SU-DHL-6 (cell line): Measurements from ENCODE around the gene KIDINS220.

Experiments used
- H2AFZ ChIP-seq: fragments of 200-600 bp; sonication (generic); 2 replicates; pipeline ENCODE4 v1.6.1; 2014; ENCODE audit warnings: low read depth, mild to moderate bottlenecking, moderate library complexity, mixed read lengths, antibody characterized with exemption, low read length; ENCODE audit not compliant: severe bottlenecking
- H3F3A ChIP-seq: fragments of 200-600 bp; shearing (Covaris generic); 2 replicates; pipeline ENCODE4 v1.6.0; 2016; ENCODE audit warnings: antibody characterized with exemption, mild to moderate bottlenecking; ENCODE audit not compliant: insufficient read depth
- H3K27ac ChIP-seq: fragments of 200-600 bp; sonication (generic); 2 replicates; pipeline ENCODE4 v1.5.1; 2016; ENCODE audit warnings: low read depth, mild to moderate bottlenecking, low read length, moderate library complexity, mixed read lengths
- H3K27me3 ChIP-seq: fragments of 200-600 bp; sonication (generic), shearing (Covaris generic); 2 replicates; pipeline ENCODE4 v1.6.0; 2014; ENCODE audit warnings: mild to moderate bottlenecking, low read length
- H3K36me3 ChIP-seq: fragments of 200-600 bp; sonication (generic); 2 replicates; pipeline ENCODE4 v1.6.1; 2014; ENCODE audit warnings: mild to moderate bottlenecking, low read length, mixed read lengths
- H3K4me2 ChIP-seq: fragments of 300-600, 200-600 bp; shearing (Covaris generic), sonication (generic); 2 replicates; pipeline ENCODE4 v1.6.0; 2014; ENCODE audit warnings: low read length, low read depth, mild to moderate bottlenecking; ENCODE audit not compliant: poor library complexity, severe bottlenecking
- H3K4me3 ChIP-seq: fragments of 200-600 bp; sonication (generic); 2 replicates; pipeline ENCODE4 v1.5.1; 2014; ENCODE audit warnings: antibody characterized with exemption, low read length, mild to moderate bottlenecking, mixed read lengths; ENCODE audit not compliant: insufficient read depth, poor library complexity, severe bottlenecking
- H3K79me2 ChIP-seq: fragments of 200-600 bp; sonication (generic); 2 replicates; pipeline ENCODE4 v1.6.1; 2014; ENCODE audit warnings: mild to moderate bottlenecking, low read length, moderate library complexity; ENCODE audit not compliant: insufficient read depth
- H3K9ac ChIP-seq: fragments of 200-600 bp; sonication (generic); 2 replicates; pipeline ENCODE4 v1.7.0; 2014; ENCODE audit warnings: mild to moderate bottlenecking, low read length
- H3K9me2 ChIP-seq: fragments of 200-600 bp; sonication (generic); replicated peaks from 2 replicates; pipeline ENCODE4 v1.6.1; 2014; ENCODE audit warnings: low read length; ENCODE audit not compliant: insufficient read depth
- H3K9me3 ChIP-seq: fragments of 200-600 bp; sonication (generic); 2 replicates; pipeline ENCODE4 v1.6.1; 2014; ENCODE audit warnings: low read length, mixed read lengths; ENCODE audit not compliant: insufficient read depth
- H4K20me1 ChIP-seq: fragments of 200-600 bp; sonication (generic); 2 replicates; pipeline ENCODE4 v1.6.1; 2014; ENCODE audit warnings: low read depth, mild to moderate bottlenecking, antibody characterized with exemption, low read length, moderate library complexity, mixed read lengths
- CTCF ChIP-seq: fragments of 200-600 bp; sonication (generic); IDR thresholded peaks from one replicate; pipeline ENCODE4 v1.5.1; 2017; ENCODE audit warnings: antibody characterized with exemption, mild to moderate bottlenecking, low read length, moderate library complexity; ENCODE audit not compliant: insufficient read depth, poor library complexity, severe bottlenecking
- EZH2phosphoT487 ChIP-seq: fragments of 200-600 bp; sonication (generic), shearing (Covaris generic); conservative IDR thresholded peaks from 2 replicates; pipeline ENCODE4 v1.6.1; 2018; ENCODE audit warnings: mild to moderate bottlenecking, antibody characterized with exemption, low read length, moderate library complexity, mixed read lengths

KIDINS220 gene

GRCh38 chr2:8692783-8693156 lies 144.6 kb downstream of the KIDINS220 start:
- no peaks in the 10 kb centered on the region for H3F3A ChIP-seq
- no peak overlapping the region for H3K4me3 ChIP-seq
- no peak overlapping the region for H3K27ac ChIP-seq
- H3K79me2 ChIP-seq = no peaks in the 10 kb centered on the region
- no peak overlapping the region for H2AFZ ChIP-seq
- TF ChIP-seq CTCF = no peak
- TF ChIP-seq EZH2phosphoT487 = no peak
- no peaks in the 10 kb centered on the region for H3K36me3 ChIP-seq
- no peak overlapping the region for H3K9ac ChIP-seq
- no peak overlapping the region for H3K4me2 ChIP-seq
- H3K27me3 ChIP-seq = no peaks in the 10 kb centered on the region
- no peaks in the 10 kb centered on the region for H3K9me2 ChIP-seq
- H3K9me3 ChIP-seq = no peaks in the 10 kb centered on the region
- no peaks in the 10 kb centered on the region for H4K20me1 ChIP-seq

- Histone ChIP-seq H3K9me3 (no peaks in the 10 kb centered on the region), H3K9ac (no peak overlapping the region), H3K27me3 (no peaks in the 10 kb centered on the region), H3K4me2 (no peak overlapping the region), H2AFZ (no peak overlapping the region), H3K79me2 (no peaks in the 10 kb centered on the region), H3K36me3 (no peaks in the 10 kb centered on the region), H3K9me2 (no peaks in the 10 kb centered on the region), H4K20me1 (no peaks in the 10 kb centered on the region), H3K4me3 (no peak overlapping the region), H3F3A (no peaks in the 10 kb centered on the region), H3K27ac (no peak overlapping the region)
- no peak for TF ChIP-seq EZH2phosphoT487
- TF ChIP-seq CTCF = no peak
These were observed 145.5 kb downstream of the KIDINS220 start for GRCh38 chr2:8691859-8692437.

GRCh38 chr2:8685697-8686358 lies 151.6 kb downstream of the KIDINS220 start:
- no peaks in the 10 kb centered on the region; the same call in 1 of the 2 replicates for H3K79me2 ChIP-seq
- TF ChIP-seq EZH2phosphoT487 = no peak
- TF ChIP-seq CTCF = peak; percentile 88
- H3K9me3 ChIP-seq = no peaks in the 10 kb centered on the region
- no peaks in the 10 kb centered on the region for H3K36me3 ChIP-seq
- H3K9ac ChIP-seq = peak overlapping the region; percentile 60
- 0 out of 2 replicates have a peak overlapping the region, but pooled peaks have one; percentile 46 for H3K27ac ChIP-seq
- H3K9me2 ChIP-seq = no peaks in the 10 kb centered on the region
- peak overlapping the region; percentile 94 for H2AFZ ChIP-seq
- no peaks in the 10 kb centered on the region for H4K20me1 ChIP-seq
- H3K4me2 ChIP-seq = peak overlapping the region; percentile 58
- no peaks in the 10 kb centered on the region for H3K27me3 ChIP-seq
- peaks cover 12% of the 10 kb centered on the region for H3F3A ChIP-seq
- H3K4me3 ChIP-seq = peak overlapping the region; percentile 57
